CD14-positive monocyte (primary cell): Measurements from ENCODE around the gene GRIFIN. TPM values are rescaled to one million over a fixed set of nuclear protein-coding genes. Genes with fewer than 3 reads are reported as not detected.
"Not testable (repeated sequence)": the region's sequence is repeated elsewhere in the genome, so short reads cannot be mapped to it uniquely, and the experiment has no call there.

Experiments used
- DNase-seq, 3 donors: peaks; one replicate each; pipeline ENCODE4 v3.0.0-alpha.2; 2011 to 2022
- H2AFZ ChIP-seq: 2 replicates; pipeline ENCODE4 v1.6.0; 2012; ENCODE audit warnings: mild to moderate bottlenecking, low read depth, low read length, inconsistent platforms; ENCODE audit not compliant: insufficient read depth, poor library complexity, severe bottlenecking
- H3K27ac ChIP-seq, 2 donors: 1 replicate in 1 of 2; 2 replicates in 1 of 2; pipeline ENCODE4 v1.5.1; 2012 to 2013; ENCODE audit warnings: low read length in 2 of 2, control low read depth in 1 of 2, inconsistent platforms in 1 of 2, low read depth in 1 of 2, mild to moderate bottlenecking in 1 of 2
- H3K27me3 ChIP-seq, 2 donors: one replicate each; pipeline versions ENCODE4 v1.6.0 to v1.6.1; 2011 to 2013; ENCODE audit warnings: low read length in 2 of 2; ENCODE audit not compliant: control insufficient read depth in 2 of 2, insufficient read depth in 2 of 2
- H3K36me3 ChIP-seq, 2 donors: replicated peaks in 1 of 2; 1 replicate in 1 of 2; 2 replicates in 1 of 2; pipeline versions ENCODE4 v1.5.1 to v1.6.1; 2012 to 2013; ENCODE audit warnings: low read length in 2 of 2, control low read depth in 1 of 2, inconsistent platforms in 1 of 2, mild to moderate bottlenecking in 1 of 2; ENCODE audit not compliant: insufficient read depth in 2 of 2, control insufficient read depth in 1 of 2
- H3K4me1 ChIP-seq, 2 donors: 1 replicate in 1 of 2; 2 replicates in 1 of 2; pipeline versions ENCODE4 v1.5.1 to v1.6.1; 2012 to 2013; ENCODE audit warnings: low read length in 2 of 2, control low read depth in 1 of 2, inconsistent platforms in 1 of 2, mild to moderate bottlenecking in 1 of 2, moderate library complexity in 1 of 2; ENCODE audit not compliant: insufficient read depth in 2 of 2, control insufficient read depth in 1 of 2
- H3K4me2 ChIP-seq: replicated peaks from 2 replicates; pipeline ENCODE3; 2012; ENCODE audit warnings: low read length, moderate library complexity, mild to moderate bottlenecking; ENCODE audit not compliant: poor library complexity, severe bottlenecking; ENCODE audit errors: extremely low read depth
- H3K4me3 ChIP-seq, 3 experiments: fragments of 200-600 bp in 1 of 3; sonication (generic) in 1 of 3; replicated peaks in 1 of 3; 1 replicate in 2 of 3; 2 replicates in 1 of 3; pipeline ENCODE4 v1.5.1; 2011 to 2013; ENCODE audit warnings: low read length in 3 of 3, mild to moderate bottlenecking in 3 of 3, control low read depth in 2 of 3, low read depth in 2 of 3, inconsistent platforms in 1 of 3, moderate library complexity in 1 of 3
- H3K79me2 ChIP-seq: 2 replicates; pipeline ENCODE4 v1.6.0; 2012; ENCODE audit warnings: mild to moderate bottlenecking, control low read depth, inconsistent platforms, low read length, moderate library complexity; ENCODE audit not compliant: insufficient read depth
- H3K9ac ChIP-seq: 2 replicates; pipeline ENCODE4 v1.6.0; 2017; ENCODE audit warnings: low read length, mild to moderate bottlenecking; ENCODE audit not compliant: insufficient read depth, poor library complexity, severe bottlenecking
- H3K9me3 ChIP-seq, 2 donors: replicated peaks in 1 of 2; 1 replicate in 1 of 2; 2 replicates in 1 of 2; pipeline versions ENCODE4 v1.5.1 to v1.6.1; 2012 to 2013; ENCODE audit warnings: low read length in 2 of 2, control low read depth in 1 of 2; ENCODE audit not compliant: control insufficient read depth in 1 of 2, insufficient read depth in 1 of 2
- H4K20me1 ChIP-seq: 2 replicates; pipeline ENCODE4 v1.6.0; 2012; ENCODE audit warnings: mild to moderate bottlenecking, low read length, control low read depth, moderate library complexity; ENCODE audit not compliant: insufficient read depth
- H3K27ac Mint-ChIP-seq, 7 donors: one replicate each; pipeline ENCODE4 v1.8.0; 2020; ENCODE audit warnings: mild to moderate bottlenecking in 7 of 7, mixed read lengths in 7 of 7, moderate library complexity in 6 of 7, inconsistent platforms in 2 of 7
- H3K27me3 Mint-ChIP-seq, 3 donors: one replicate each; pipeline ENCODE4 v1.8.0; 2021 to 2022; ENCODE audit warnings: low read depth in 3 of 3, mild to moderate bottlenecking in 3 of 3, mixed read lengths in 3 of 3, moderate library complexity in 3 of 3, inconsistent platforms in 1 of 3
- H3K36me3 Mint-ChIP-seq, 2 donors: one replicate each; pipeline ENCODE4 v1.8.0; 2020; ENCODE audit warnings: mixed read lengths in 2 of 2, inconsistent platforms in 1 of 2, mild to moderate bottlenecking in 1 of 2
- H3K4me1 Mint-ChIP-seq: one replicate; pipeline ENCODE4 v1.8.0; 2020; ENCODE audit warnings: mild to moderate bottlenecking, mixed read lengths
- H3K4me3 Mint-ChIP-seq, 2 donors: one replicate each; pipeline ENCODE4 v1.8.0; 2020; ENCODE audit warnings: mild to moderate bottlenecking in 2 of 2, mixed read lengths in 2 of 2, moderate library complexity in 1 of 2
- H3K9me3 Mint-ChIP-seq, 7 donors: one replicate each; pipeline ENCODE4 v1.8.0; 2020 to 2022; ENCODE audit warnings: mixed read lengths in 7 of 7, mild to moderate bottlenecking in 6 of 7, moderate library complexity in 6 of 7, inconsistent platforms in 2 of 7
- CTCF ChIP-seq: fragments of 200-600 bp; IDR thresholded peaks from one replicate; pipeline ENCODE4 v1.8.0; 2022; ENCODE audit warnings: antibody characterized with exemption, mild to moderate bottlenecking
- WGBS: methylation state at CpG from one replicate; pipeline ENCODE4 v1.1.5; 2013; ENCODE audit warnings: missing lambda C conversion rate; ENCODE audit not compliant: insufficient coverage; 5-methylcytosine and 5-hydroxymethylcytosine counted together
- intact Hi-C, 2 donors: fragments of 100-400 bp; cut with micrococcal nuclease; formaldehyde crosslinking; loops; one replicate each; pipeline versions ENCODE4 v1.15.0 to v1.15.1; 2023
- polyA plus RNA-seq, 3 donors: library from polyadenylated mRNA; depleted of rRNA in 1 of 3; unstranded in 2 of 3; stranded (reverse) in 1 of 3; fragments of 300-500 nt in 2 of 3; fragments of >200 nt in 1 of 3; fragmentation: Illumina TruSeq in 2 of 3; gene quantifications; 1 replicate in 2 of 3; 2 replicates in 1 of 3; pipeline ENCODE4 v1.2.3, GENCODE V29; 2012 to 2021

Gene GRIFIN
- polyA plus RNA-seq, 3 donors, result not detected

DNA sequence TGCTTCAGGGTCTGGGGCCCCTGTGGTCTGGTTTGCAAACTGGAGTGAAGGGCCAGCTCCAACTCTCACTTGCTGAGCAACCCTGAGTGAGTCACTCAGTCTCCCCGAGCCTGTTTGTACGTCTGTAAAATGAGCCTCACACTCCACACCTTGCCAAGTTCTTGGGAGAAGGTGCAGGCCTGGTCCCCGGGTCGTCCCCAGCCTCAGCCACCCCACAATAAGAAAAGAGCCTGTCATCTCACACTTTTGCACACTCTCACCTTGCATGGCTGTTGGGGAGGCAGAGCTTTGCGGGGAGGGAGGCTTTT, 5.2 kb downstream of the GRIFIN start:
- Histone ChIP-seq H3K4me1 (peaks cover 22 to 28% of the 10 kb centered on the region in 2 donors), H3K9me3 (no peaks in the 10 kb centered on the region), H2AFZ (no peak overlapping the region), H3K4me3 (no peak overlapping the region), H3K79me2 (no peaks in the 10 kb centered on the region), H3K9ac (no peak overlapping the region), H4K20me1 (no peaks in the 10 kb centered on the region), H3K4me2 (no peak overlapping the region), H3K27me3 (peaks cover 0 to 6% of the 10 kb centered on the region in 2 donors), H3K36me3 (no peaks in the 10 kb centered on the region), H3K27ac (no peak overlapping the region)
- 71% methylated on average over 2 of the region's 5 CpGs for WGBS
- intact Hi-C loops, result loop anchor here (10.0 kb wide), 2 partner anchors 84 to 94 kb away; partner anchors contain the start of genes BRAT1 (in 1 of the 2) and IQCE (in 1 of the 2)
- peaks cover 11 to 25% (median 15%) of the 10 kb centered on the region in 3 donors for H3K27me3 Mint-ChIP-seq
- no peak for DNase-seq
- no peak for TF ChIP-seq CTCF
- H3K27ac Mint-ChIP-seq, result peak overlapping the region in 1 of 7 donors; percentile 46
- peaks cover 0 to 3% (median 0%) of the 10 kb centered on the region in 7 donors for H3K9me3 Mint-ChIP-seq
- H3K36me3 Mint-ChIP-seq, result no peaks in the 10 kb centered on the region
- peaks cover 23% of the 10 kb centered on the region for H3K4me1 Mint-ChIP-seq
- peak overlapping the region in 1 of 2 donors; percentile 46 for H3K4me3 Mint-ChIP-seq

DNA sequence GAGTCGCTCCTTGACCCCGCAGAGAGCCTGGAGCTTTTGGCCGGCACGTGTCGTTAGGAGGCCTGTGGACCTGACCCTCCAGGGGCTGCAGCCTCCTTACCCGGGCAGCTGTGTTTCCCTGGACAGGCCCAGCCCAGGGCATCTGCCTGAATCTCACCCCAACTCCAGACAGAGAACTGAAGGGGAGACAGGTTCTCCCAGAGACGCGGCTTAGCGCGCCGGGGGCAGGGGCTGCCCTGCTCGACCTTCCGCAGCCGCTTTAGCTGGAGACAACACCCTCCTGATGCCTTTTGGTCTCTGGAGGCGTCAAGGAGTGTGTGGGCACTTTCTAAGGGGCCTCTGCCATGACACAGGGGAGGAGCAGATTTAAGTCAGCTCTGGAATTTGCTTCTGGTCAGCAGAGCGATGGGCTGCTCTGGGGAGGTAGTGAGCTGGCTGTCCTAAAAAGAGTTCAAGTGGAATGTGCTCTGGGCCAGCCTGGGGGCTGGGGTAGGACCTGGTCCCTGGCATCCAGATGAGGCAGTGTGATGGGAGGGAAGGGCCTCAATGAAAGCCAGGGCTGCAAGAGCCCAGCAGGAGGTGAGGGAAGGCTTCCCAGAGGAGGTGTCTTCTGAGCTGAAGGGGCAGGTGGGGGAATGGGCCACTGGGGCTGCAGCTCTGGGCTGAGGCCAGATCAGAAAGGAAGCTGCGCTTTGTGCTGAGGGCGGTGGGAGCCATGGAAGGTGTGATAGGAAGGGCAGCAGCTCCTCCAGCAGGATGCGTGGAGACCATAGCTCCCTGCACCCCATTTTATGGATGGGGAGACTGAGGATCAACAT, 5.8 kb downstream of the GRIFIN start:
- Mint-ChIP-seq H3K9me3 (peaks cover 0 to 3% (median 0%) of the 10 kb centered on the region in 7 donors), H3K27me3 (peaks cover 11 to 25% (median 15%) of the 10 kb centered on the region in 3 donors), H3K27ac (peak overlapping the region in 1 of 7 donors; percentile 93), H3K4me1 (peaks cover 23% of the 10 kb centered on the region), H3K36me3 (no peaks in the 10 kb centered on the region), H3K4me3 (peak overlapping the region in 1 of 2 donors; percentile 48)
- H2AFZ ChIP-seq, result no peak overlapping the region
- intact Hi-C loops, result loop anchor here (10.0 kb wide), 2 partner anchors 84 to 94 kb away; partner anchors contain the start of genes BRAT1 (in 1 of the 2) and IQCE (in 1 of the 2)
- H3K27me3 ChIP-seq, result peaks cover 0 to 6% of the 10 kb centered on the region in 2 donors
- TF ChIP-seq CTCF, result no peak
- no peaks in the 10 kb centered on the region for H3K79me2 ChIP-seq
- H3K9me3 ChIP-seq, result no peaks in the 10 kb centered on the region
- H3K4me1 ChIP-seq, result peaks cover 22 to 28% of the 10 kb centered on the region in 2 donors
- H3K4me2 ChIP-seq, result peak overlapping the region; percentile 59
- DNase-seq, result peak in 1 of 3 donors; percentile 3
- no peaks in the 10 kb centered on the region for H4K20me1 ChIP-seq
- no peak overlapping the region for H3K27ac ChIP-seq
- WGBS, result 90% methylated on average over 18 of the region's 19 CpGs
- H3K36me3 ChIP-seq, result no peaks in the 10 kb centered on the region
- H3K4me3 ChIP-seq, result no peak overlapping the region
- H3K9ac ChIP-seq, result no peak overlapping the region

- peaks cover 11 to 25% (median 15%) of the 10 kb centered on the region in 3 donors for H3K27me3 Mint-ChIP-seq
- WGBS, result 46% methylated on average over 6 of the region's 9 CpGs
- H3K4me2 ChIP-seq, result peak overlapping the region; percentile 59
- H3K4me1 Mint-ChIP-seq, result peaks cover 23% of the 10 kb centered on the region
- not testable (repeated sequence) for H3K9me3 Mint-ChIP-seq, H3K36me3 Mint-ChIP-seq, H4K20me1 ChIP-seq, H3K79me2 ChIP-seq, H3K36me3 ChIP-seq, H3K27me3 ChIP-seq, H2AFZ ChIP-seq, H3K9ac ChIP-seq, DNase-seq, H3K27ac ChIP-seq, H3K9me3 ChIP-seq
- peak overlapping the region; percentile 56 to 88 for H3K4me3 Mint-ChIP-seq
- H3K4me1 ChIP-seq, result peaks cover 22 to 28% of the 10 kb centered on the region in 2 donors
- H3K27ac Mint-ChIP-seq, result peak overlapping the region; percentile 72 to 93 (median 82)
- peak overlapping the region in 1 of 3 experiments; percentile 39 for H3K4me3 ChIP-seq
- intact Hi-C loops, result loop anchor here (10.0 kb wide), 2 partner anchors 85 to 95 kb away; partner anchors contain the start of genes BRAT1 (in 1 of the 2) and IQCE (in 1 of the 2)
Observed at GRCh38 chr7:2469460-2470203, 6.6 kb downstream of the GRIFIN start.
